Epithelial cell of proximal tubule (primary cell): ENCODE data around the gene TMEM50B. TPM values are rescaled to one million over a fixed set of nuclear protein-coding genes. Genes with fewer than 3 reads are reported as not detected.

Source experiments
- DNase-seq: peaks from one replicate; pipeline ENCODE4 v3.0.0-alpha.2; 2011; ENCODE audit warnings: low read depth
- H3K4me3 ChIP-seq: 2 replicates; pipeline ENCODE4 v1.5.1; 2011; ENCODE audit warnings: low read depth, mild to moderate bottlenecking, low read length
- CTCF ChIP-seq: conservative IDR thresholded peaks from 2 replicates; pipeline ENCODE4 v1.5.1; 2012; ENCODE audit warnings: low read depth, mild to moderate bottlenecking, low read length
- total RNA-seq: library from RNA; depleted of rRNA; stranded (reverse); fragments of >200 nt; gene quantifications from 2 replicates; pipeline ENCODE4 v1.2.3, GENCODE V29; 2015

Gene TMEM50B
- total RNA-seq, 1 donor from 2014 or later, result 39.8 TPM

GRCh38 chr21:33432496-33432895 lies 47.3 kb downstream of the TMEM50B start:
- no peak for DNase-seq
- no peak for TF ChIP-seq CTCF

GRCh38 chr21:33430858-33431257 lies 48.9 kb downstream of the TMEM50B start:
- DNase-seq, result no peak
- TF ChIP-seq CTCF, result no peak
- H3K4me3 ChIP-seq, result no peak overlapping the region

More at GRCh38 chr21:33432496-33432895, 47.3 kb downstream of the TMEM50B start:
- H3K4me3 ChIP-seq, result no peak overlapping the region

GRCh38 chr21:33428669-33429068 lies 51.1 kb downstream of the TMEM50B start:
- no peak for TF ChIP-seq CTCF
- no peak overlapping the region for H3K4me3 ChIP-seq
- DNase-seq, result no peak

- no peak for DNase-seq
- no peak for TF ChIP-seq CTCF
- H3K4me3 ChIP-seq, result no peak overlapping the region
These were observed 52.7 kb downstream of the TMEM50B start for GRCh38 chr21:33427051-33427450.

GRCh38 chr21:33425825-33426224 lies 53.9 kb downstream of the TMEM50B start:
- no peak for DNase-seq
- no peak overlapping the region for H3K4me3 ChIP-seq
- TF ChIP-seq CTCF, result no peak

- no peak for TF ChIP-seq CTCF
- DNase-seq, result no peak
- no peak overlapping the region for H3K4me3 ChIP-seq
These were observed 55.6 kb downstream of the TMEM50B start for GRCh38 chr21:33424214-33424613.

- DNase-seq, result no peak
- TF ChIP-seq CTCF, result no peak
- no peak overlapping the region for H3K4me3 ChIP-seq
These were observed 57.9 kb downstream of the TMEM50B start for GRCh38 chr21:33421713-33422393.
